Occipital lobe (tissue), 2 donors: ENCODE data around the gene GPR26. TPM values are rescaled to one million over a fixed set of nuclear protein-coding genes. Genes with fewer than 3 reads are reported as not detected.
"Not testable (repeated sequence)": the region's sequence is repeated elsewhere in the genome, so short reads cannot be mapped to it uniquely, and the experiment has no call there.

ENCODE experiments used
- DNase-seq: peaks from one replicate; lab custom pipeline; 2025; lab: John Stamatoyannopoulos, UW
- total RNA-seq: library from RNA; depleted of rRNA; stranded (reverse); fragments of >200 nt; gene quantifications from one replicate; pipeline ENCODE4 v1.2.3, GENCODE V29; 2014

Gene GPR26
- total RNA-seq, 1 donor from 2014 or later, result 3.1 TPM

- DNase-seq, result no peak
These were observed 40.1 kb downstream of the GPR26 start for GRCh38 chr10:123706236-123706635.

GRCh38 chr10:123715546-123715945 lies 49.4 kb downstream of the GPR26 start:
- DNase-seq, result no peak

GRCh38 chr10:123717336-123717735 lies 51.2 kb downstream of the GPR26 start:
- DNase-seq, result no peak

- DNase-seq, result no peak
These were observed 52.4 kb downstream of the GPR26 start for GRCh38 chr10:123718544-123719060.

GRCh38 chr10:123720536-123720935 lies 54.4 kb downstream of the GPR26 start:
- no peak for DNase-seq

GRCh38 chr10:123721441-123722049 lies 55.4 kb downstream of the GPR26 start:
- no peak for DNase-seq

- DNase-seq, result no peak
These were observed 56.2 kb downstream of the GPR26 start for GRCh38 chr10:123722351-123722750.

GRCh38 chr10:123724747-123725146 lies 58.6 kb downstream of the GPR26 start:
- no peak for DNase-seq

GRCh38 chr10:123726381-123726780 lies 60.2 kb downstream of the GPR26 start:
- no peak for DNase-seq

- DNase-seq, result no peak
These were observed 60.7 kb downstream of the GPR26 start for GRCh38 chr10:123726836-123727235.

GRCh38 chr10:123729523-123729922 lies 63.4 kb downstream of the GPR26 start:
- DNase-seq, result no peak

GRCh38 chr10:123736917-123737316 lies 70.8 kb downstream of the GPR26 start:
- not testable (repeated sequence) for DNase-seq

GRCh38 chr10:123741146-123741545 lies 75.0 kb downstream of the GPR26 start:
- no peak for DNase-seq

GRCh38 chr10:123741711-123742110 lies 75.6 kb downstream of the GPR26 start:
- DNase-seq, result no peak

GRCh38 chr10:123742751-123743440 lies 76.7 kb downstream of the GPR26 start:
- no peak for DNase-seq

GRCh38 chr10:123743441-123744223 lies 77.5 kb downstream of the GPR26 start:
- no peak for DNase-seq

GRCh38 chr10:123744224-123744536 lies 78.0 kb downstream of the GPR26 start:
- DNase-seq, result no peak

Other genes with a start within 250 kb of the GPR26 start
- 0.16 TPM for gene CPXM2, start 225.5 kb downstream of the GPR26 start, total RNA-seq